Mesenchymal stem cell (in vitro differentiated cells and primary cell): ENCODE measurements around the gene NDUFV2. TPM values are rescaled to one million over a fixed set of nuclear protein-coding genes. Genes with fewer than 3 reads are reported as not detected.

Experiments
- DNase-seq: peaks from one replicate; pipeline ENCODE4 v3.0.0-alpha.2; 2013
- H2AFZ ChIP-seq: one replicate; pipeline ENCODE4 v1.6.1; 2013; ENCODE audit warnings: low read depth, mild to moderate bottlenecking, control low read depth, inconsistent platforms, low read length, moderate library complexity
- H2AK5ac ChIP-seq: 2 replicates; pipeline ENCODE4 v1.6.1; 2013; ENCODE audit warnings: low read length, moderate library complexity, mild to moderate bottlenecking, inconsistent platforms; ENCODE audit not compliant: severe bottlenecking
- H2BK120ac ChIP-seq: one replicate; pipeline ENCODE4 v1.6.1; 2013; ENCODE audit warnings: low read depth, mild to moderate bottlenecking, inconsistent platforms, low read length, moderate library complexity
- H2BK12ac ChIP-seq, 2 experiments: one replicate each; pipeline ENCODE4 v1.6.1; 2013; ENCODE audit warnings: inconsistent platforms in 2 of 2, low read length in 2 of 2, mild to moderate bottlenecking in 2 of 2, moderate library complexity in 2 of 2, control low read depth in 1 of 2
- H2BK15ac ChIP-seq: one replicate; pipeline ENCODE4 v1.6.1; 2013; ENCODE audit warnings: mild to moderate bottlenecking, low read depth, inconsistent platforms; ENCODE audit not compliant: poor library complexity, severe bottlenecking
- H2BK5ac ChIP-seq: 2 replicates; pipeline ENCODE4 v1.6.1; 2013; ENCODE audit warnings: low read depth, mild to moderate bottlenecking, low read length, control low read depth, inconsistent platforms; ENCODE audit not compliant: poor library complexity, severe bottlenecking
- H3K14ac ChIP-seq, 2 experiments: one replicate each; pipeline ENCODE4 v1.6.1; 2013; ENCODE audit warnings: inconsistent platforms in 2 of 2, low read length in 2 of 2, control low read depth in 1 of 2, mild to moderate bottlenecking in 1 of 2, moderate library complexity in 1 of 2
- H3K18ac ChIP-seq, 2 experiments: one replicate each; pipeline ENCODE4 v1.6.1; 2013; ENCODE audit warnings: inconsistent platforms in 2 of 2, low read length in 2 of 2, control low read depth in 1 of 2, low read depth in 1 of 2, mild to moderate bottlenecking in 1 of 2
- H3K23ac ChIP-seq, 2 experiments: one replicate each; pipeline ENCODE4 v1.6.1; 2013; ENCODE audit warnings: inconsistent platforms in 2 of 2, low read length in 2 of 2, mild to moderate bottlenecking in 2 of 2, moderate library complexity in 2 of 2, control low read depth in 1 of 2
- H3K27ac ChIP-seq: 2 replicates; pipeline ENCODE4 v1.5.1; 2013; ENCODE audit warnings: mild to moderate bottlenecking, moderate library complexity, low read length, control low read depth, inconsistent platforms; ENCODE audit not compliant: poor library complexity, severe bottlenecking
- H3K27me3 ChIP-seq, 2 experiments: 2 replicates each; pipeline versions ENCODE4 v1.6.1 to v1.7.0; 2013; ENCODE audit warnings: low read length in 2 of 2, mild to moderate bottlenecking in 2 of 2, moderate library complexity in 2 of 2, control low read depth in 1 of 2, inconsistent platforms in 1 of 2; ENCODE audit not compliant: control insufficient read depth in 1 of 2, insufficient read depth in 1 of 2
- H3K36me3 ChIP-seq, 2 experiments: 2 replicates each; pipeline versions ENCODE4 v1.6.1 to v1.7.0; 2013; ENCODE audit warnings: low read length in 2 of 2, control low read depth in 1 of 2, inconsistent platforms in 1 of 2, low read depth in 1 of 2, mild to moderate bottlenecking in 1 of 2; ENCODE audit not compliant: insufficient read depth in 2 of 2, control insufficient read depth in 1 of 2
- H3K4ac ChIP-seq, 2 experiments: one replicate each; pipeline ENCODE4 v1.6.1; 2013; ENCODE audit warnings: inconsistent platforms in 2 of 2, low read length in 2 of 2, mild to moderate bottlenecking in 2 of 2, moderate library complexity in 2 of 2, control low read depth in 1 of 2, low read depth in 1 of 2
- H3K4me1 ChIP-seq: 2 replicates; pipeline ENCODE4 v1.6.1; 2013; ENCODE audit warnings: low read depth, low read length, control low read depth; ENCODE audit not compliant: control insufficient read depth, insufficient read depth
- H3K4me2 ChIP-seq: 2 replicates; pipeline ENCODE4 v1.6.1; 2013; ENCODE audit warnings: low read length, mild to moderate bottlenecking, inconsistent platforms; ENCODE audit not compliant: poor library complexity, severe bottlenecking
- H3K4me3 ChIP-seq, 2 experiments: 2 replicates each; pipeline versions ENCODE4 v1.5.1 to v1.7.0; 2013; ENCODE audit warnings: low read length in 2 of 2, mild to moderate bottlenecking in 2 of 2, control low read depth in 1 of 2, low read depth in 1 of 2; ENCODE audit not compliant: insufficient read depth in 1 of 2
- H3K79me1 ChIP-seq: replicated peaks from 2 replicates; pipeline ENCODE4 v1.6.1; 2013; ENCODE audit warnings: mild to moderate bottlenecking, control low read depth, low read length, inconsistent platforms; ENCODE audit not compliant: poor library complexity, severe bottlenecking
- H3K9ac ChIP-seq: 2 replicates; pipeline ENCODE4 v1.7.0; 2013; ENCODE audit warnings: mild to moderate bottlenecking, low read length, moderate library complexity
- H3K9me3 ChIP-seq: 2 replicates; pipeline ENCODE4 v1.7.0; 2013; ENCODE audit warnings: mild to moderate bottlenecking, low read length; ENCODE audit not compliant: control insufficient read depth
- H4K8ac ChIP-seq: one replicate; pipeline ENCODE4 v1.6.1; 2013; ENCODE audit warnings: inconsistent platforms, mild to moderate bottlenecking, low read length, moderate library complexity
- H4K91ac ChIP-seq: one replicate; pipeline ENCODE4 v1.6.1; 2013; ENCODE audit warnings: mild to moderate bottlenecking, low read length, inconsistent platforms
- WGBS: methylation state at CpG from one replicate; pipeline ENCODE4 v1.1.7; 2013; ENCODE audit warnings: mixed read lengths; 5-methylcytosine and 5-hydroxymethylcytosine counted together
- polyA plus RNA-seq, 2 experiments: library from polyadenylated mRNA; stranded (reverse); fragments of 200-250 nt; gene quantifications; one replicate each; pipeline ENCODE4 v1.2.3, GENCODE V29; 2013

NDUFV2 gene
- polyA plus RNA-seq (2013, experiment 1 of 2), result 241 TPM
- 246 TPM for polyA plus RNA-seq (2013, experiment 2 of 2)

GRCh38 chr18:9102508-9103375 lies at the start of gene NDUFV2:
Gene NDUFV2, plus strand, starts transcription at chr18:9102699. Its CDS starts 45 bp downstream, at chr18:9102744.
- no peak within 1 kb of the TSS for H2BK15ac ChIP-seq
- peaks cover 0 to 3% of the 10 kb centered on the region in 2 experiments for H3K36me3 ChIP-seq
- H3K9ac ChIP-seq, result peak within 1 kb of the TSS; percentile 98
- peak within 1 kb of the TSS; percentile 93 for H3K27ac ChIP-seq
- no peak within 1 kb of the TSS for H3K23ac ChIP-seq
- peak within 1 kb of the TSS; percentile 88 for H4K91ac ChIP-seq
- H3K9me3 ChIP-seq, result no peaks in the 10 kb centered on the region
- peak; percentile 95 for DNase-seq
- H2BK12ac ChIP-seq, result peak within 1 kb of the TSS in 1 of 2 experiments; percentile 3
- no peaks in the 10 kb centered on the region for H3K79me1 ChIP-seq
- no peaks in the 10 kb centered on the region for H3K4me1 ChIP-seq
- peak within 1 kb of the TSS; percentile 56 to 79 for H3K18ac ChIP-seq
- H3K27me3 ChIP-seq, result no peaks in the 10 kb centered on the region
- H2BK120ac ChIP-seq, result peak within 1 kb of the TSS; percentile 71
- under 1% methylated on average over 59 of the region's 64 CpGs for WGBS
- H3K4ac ChIP-seq, result peak within 1 kb of the TSS; percentile 65 to 97
- peak within 1 kb of the TSS; percentile 57 for H2AK5ac ChIP-seq
- H3K14ac ChIP-seq, result peak within 1 kb of the TSS in 1 of 2 experiments; percentile 82
- H2BK5ac ChIP-seq, result no peak within 1 kb of the TSS
- peak within 1 kb of the TSS; percentile 65 for H4K8ac ChIP-seq
- H2AFZ ChIP-seq, result peak within 1 kb of the TSS; percentile 39
- peak within 1 kb of the TSS; percentile 65 to 97 for H3K4me3 ChIP-seq
- peak within 1 kb of the TSS; percentile 82 for H3K4me2 ChIP-seq

- Histone ChIP-seq H3K14ac (no peak overlapping the region), H3K9ac (peak overlapping the region; percentile 79), H3K4me2 (no peak overlapping the region), H2BK120ac (no peak overlapping the region), H3K9me3 (peaks cover 20% of the 10 kb centered on the region), H3K4ac (no peak overlapping the region), H3K4me1 (no peaks in the 10 kb centered on the region), H2AK5ac (no peak overlapping the region), H3K27ac (no peak overlapping the region), H3K36me3 (no peaks in the 10 kb centered on the region), H3K4me3 (no peak overlapping the region), H3K23ac (no peak overlapping the region), H2BK15ac (no peak overlapping the region), H4K91ac (no peak overlapping the region), H3K79me1 (no peaks in the 10 kb centered on the region), H2BK12ac (no peak overlapping the region), H3K27me3 (no peaks in the 10 kb centered on the region), H2AFZ (no peak overlapping the region), H2BK5ac (no peak overlapping the region), H3K18ac (no peak overlapping the region), H4K8ac (no peak overlapping the region)
- WGBS, result 90% methylated on average over 1 of the region's 1 CpG
- no peak for DNase-seq
Observed at GRCh38 chr18:9053814-9054213, 48.7 kb upstream of the NDUFV2 start.

- no peaks in the 10 kb centered on the region for H3K79me1 ChIP-seq
- no peaks in the 10 kb centered on the region for H3K4me1 ChIP-seq
- H3K18ac ChIP-seq, result no peak overlapping the region
- no peak overlapping the region for H4K91ac ChIP-seq
- no peak overlapping the region for H3K23ac ChIP-seq
- H3K27ac ChIP-seq, result no peak overlapping the region
- H3K4me3 ChIP-seq, result no peak overlapping the region
- peak overlapping the region; percentile 79 for H3K9ac ChIP-seq
- H3K14ac ChIP-seq, result no peak overlapping the region
- no peak overlapping the region for H2BK15ac ChIP-seq
- H3K4me2 ChIP-seq, result no peak overlapping the region
- H3K4ac ChIP-seq, result no peak overlapping the region
- no peaks in the 10 kb centered on the region for H3K36me3 ChIP-seq
- peaks cover 16% of the 10 kb centered on the region for H3K9me3 ChIP-seq
- DNase-seq, result peak; percentile 52
- no peak overlapping the region for H2AK5ac ChIP-seq
- no peak overlapping the region for H2BK120ac ChIP-seq
- H2BK12ac ChIP-seq, result no peak overlapping the region
- 11% methylated on average over 1 of the region's 1 CpG for WGBS
- H3K27me3 ChIP-seq, result no peaks in the 10 kb centered on the region
- no peak overlapping the region for H2AFZ ChIP-seq
- H4K8ac ChIP-seq, result no peak overlapping the region
- no peak overlapping the region for H2BK5ac ChIP-seq
Observed at GRCh38 chr18:9055185-9055584, 47.3 kb upstream of the NDUFV2 start.

DNA sequence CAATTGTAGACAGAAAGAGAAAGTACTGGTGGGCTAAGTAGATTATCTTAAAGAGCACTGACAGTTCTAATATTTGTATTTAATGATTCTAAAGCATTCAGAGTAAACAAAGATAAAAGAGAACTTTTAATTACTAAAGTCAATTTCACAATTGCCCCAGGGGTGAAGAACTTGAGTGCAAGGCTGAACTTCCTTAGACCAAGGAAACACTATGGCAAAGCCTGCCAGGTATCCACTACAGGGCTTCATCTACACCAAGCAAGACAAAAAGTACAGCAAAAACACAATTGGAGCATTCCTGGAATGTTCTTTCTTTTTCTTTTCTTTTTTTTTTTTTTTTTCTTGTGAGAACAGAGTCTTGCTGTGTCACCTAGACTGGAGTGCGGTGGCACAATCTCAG lies 46.9 kb upstream of the NDUFV2 start:
- no CpG with 5 or more reads among the region's 1 CpG for WGBS
- Histone ChIP-seq H3K4me1 (no peaks in the 10 kb centered on the region), H2BK120ac (no peak overlapping the region), H2BK15ac (no peak overlapping the region), H3K27ac (no peak overlapping the region), H2AK5ac (no peak overlapping the region), H3K4me2 (no peak overlapping the region), H4K91ac (no peak overlapping the region), H3K4ac (no peak overlapping the region), H3K9me3 (peaks cover 16% of the 10 kb centered on the region), H3K14ac (no peak overlapping the region), H3K23ac (no peak overlapping the region), H4K8ac (no peak overlapping the region), H2AFZ (no peak overlapping the region), H2BK5ac (no peak overlapping the region), H3K4me3 (no peak overlapping the region), H3K79me1 (no peaks in the 10 kb centered on the region), H3K9ac (peak overlapping the region; percentile 56), H3K18ac (no peak overlapping the region), H2BK12ac (no peak overlapping the region), H3K27me3 (no peaks in the 10 kb centered on the region), H3K36me3 (no peaks in the 10 kb centered on the region)
- no peak for DNase-seq
